ENCODE data around the gene CEBPG. TPM values are rescaled to one million over a fixed set of nuclear protein-coding genes. Genes with fewer than 3 reads are reported as not detected.

CEBPG gene
- total RNA-seq: 10 to 100 TPM; 18.5 to 31.6 (median 26.8) TPM

- TF ChIP-seq POLR2A (IDR thresholded peaks at IDR 0.05) (peak in 3 of 4 donors; percentile 86 to 96 (median 87)), CTCF (IDR thresholded peaks at IDR 0.05) (peak in 3 of 6 experiments; percentile 18 to 44 (median 34))
- Histone ChIP-seq H3K36me3 (peaks cover 0 to 3% (median 0%) of the 10 kb centered on the region in 3 donors), H3K4me3 (peak within 1 kb of the TSS; percentile 80 to 90 (median 86)), H3K27ac (peak within 1 kb of the TSS; percentile 97 to 99 (median 99)), H3K27me3 (no peaks in the 10 kb centered on the region), H3K4me1 (peaks cover 15 to 69% (median 45%) of the 10 kb centered on the region in 3 donors), H3K9me3 (no peaks in the 10 kb centered on the region)
- DNase-seq: peak; percentile 51
- intact Hi-C loops (cut with DNase I): loop anchor here (5.0 kb wide), 1 partner anchor 71 kb away; the partner anchor contains the start of gene CEBPA
- WGBS, 2 donors: 0% methylated on average over 12 of the region's 118 CpGs; no CpG with 5 or more reads in 1 of the 2 donors
Measured at GRCh38 chr19:33373453-33374235, at the start of gene CEBPG. Gene CEBPG, plus strand, starts transcription at chr19:33373709. Its CDS starts 5,531 bp downstream, at chr19:33379240.

GRCh38 chr19:33324628-33325027, 48.9 kb upstream of the CEBPG start:
- 73 to 81% methylated on average over 3 of the region's 3 CpGs for WGBS, 2 donors

GRCh38 chr19:33325920-33326319, 47.6 kb upstream of the CEBPG start:
- Histone ChIP-seq H3K4me3 (no peak overlapping the region), H3K9me3 (peaks cover 0 to 11% (median 5%) of the 10 kb centered on the region in 3 donors), H3K4me1 (no peaks in the 10 kb centered on the region), H3K27me3 (peaks cover 0 to 7% (median 0%) of the 10 kb centered on the region in 4 donors), H3K36me3 (no peaks in the 10 kb centered on the region), H3K27ac (no peak overlapping the region)
- 29 to 33% methylated on average over 4 to 5 of the region's 5 CpGs for WGBS, 2 donors
- intact Hi-C loops (cut with DNase I): no loop called here
- no peak for TF ChIP-seq POLR2A (IDR thresholded peaks at IDR 0.05)
- TF ChIP-seq CTCF (IDR thresholded peaks at IDR 0.05): no peak
- DNase-seq: no peak

More at GRCh38 chr19:33324628-33325027, 48.9 kb upstream of the CEBPG start:
- Histone ChIP-seq H3K36me3 (no peaks in the 10 kb centered on the region), H3K9me3 (peaks cover 0 to 11% (median 5%) of the 10 kb centered on the region in 3 donors), H3K27ac (no peak overlapping the region), H3K27me3 (peaks cover 0 to 7% (median 0%) of the 10 kb centered on the region in 4 donors), H3K4me1 (no peaks in the 10 kb centered on the region), H3K4me3 (no peak overlapping the region)
- intact Hi-C loops (cut with DNase I): no loop called here
- no peak for DNase-seq
- TF ChIP-seq CTCF (IDR thresholded peaks at IDR 0.05) (no peak), POLR2A (IDR thresholded peaks at IDR 0.05) (no peak)

- Histone ChIP-seq H3K27ac (no peak overlapping the region), H3K4me1 (no peaks in the 10 kb centered on the region), H3K9me3 (peaks cover 0 to 11% (median 5%) of the 10 kb centered on the region in 3 donors), H3K4me3 (no peak overlapping the region), H3K27me3 (peaks cover 0 to 7% (median 0%) of the 10 kb centered on the region in 4 donors), H3K36me3 (no peaks in the 10 kb centered on the region)
- no peak for TF ChIP-seq CTCF (IDR thresholded peaks at IDR 0.05)
- intact Hi-C loops (cut with DNase I): no loop called here
- WGBS, 2 donors: 74 to 78% methylated on average over 8 of the region's 8 CpGs
- DNase-seq: no peak
Measured at GRCh38 chr19:33329060-33329459, 44.4 kb upstream of the CEBPG start.

- TF ChIP-seq POLR2A (IDR thresholded peaks at IDR 0.05) (no peak), CTCF (IDR thresholded peaks at IDR 0.05) (no peak)
- no peaks in the 10 kb centered on the region for H3K36me3 ChIP-seq
- no peak for DNase-seq
- H3K27ac ChIP-seq: no peak overlapping the region
- peaks cover 0 to 7% (median 0%) of the 10 kb centered on the region in 4 donors for H3K27me3 ChIP-seq
- H3K9me3 ChIP-seq: peaks cover 0 to 11% (median 5%) of the 10 kb centered on the region in 3 donors
- 71 to 79% methylated on average over 4 of the region's 4 CpGs for WGBS, 2 donors
- no peak overlapping the region for H3K4me3 ChIP-seq
- H3K4me1 ChIP-seq: no peaks in the 10 kb centered on the region
- intact Hi-C loops (cut with DNase I): no loop called here
Measured at GRCh38 chr19:33329736-33330135, 43.8 kb upstream of the CEBPG start.

All from esophagus squamous epithelium (tissue), 5 donors.